Smooth muscle cell of bladder (primary cell): Measurements from ENCODE around the gene CDH12. TPM values are rescaled to one million over a fixed set of nuclear protein-coding genes. Genes with fewer than 3 reads are reported as not detected.

Experiments
- total RNA-seq: library from RNA; depleted of rRNA; stranded (reverse); fragments of >200 nt; gene quantifications from 2 replicates; pipeline ENCODE4 v1.2.3, GENCODE V29; 2014

The CDH12 gene
- not detected in 2 replicates for total RNA-seq

GRCh38 chr5:22852807-22853660 lies at the start of gene CDH12:
Gene CDH12, minus strand, starts transcription at chr5:22853344.

